ENCODE measurements around the gene AJAP1.

The AJAP1 gene

GRCh38 chr1:4730078-4730477, 75.7 kb downstream of the AJAP1 start:
- DNase-seq (ENCODE audit: low spot score) = no peak

- DNase-seq (ENCODE audit: low spot score) = no peak
These were observed 79.2 kb downstream of the AJAP1 start for GRCh38 chr1:4733446-4734177.

GRCh38 chr1:4734219-4734618, 79.8 kb downstream of the AJAP1 start:
- DNase-seq (ENCODE audit: low spot score) = no peak

- DNase-seq (ENCODE audit: low spot score) = no peak
These were observed 80.4 kb downstream of the AJAP1 start for GRCh38 chr1:4734791-4735190.

- DNase-seq (ENCODE audit: low spot score) = no peak
These were observed 81.8 kb downstream of the AJAP1 start for GRCh38 chr1:4736254-4736653.

GRCh38 chr1:4741876-4742423, 87.5 kb downstream of the AJAP1 start:
- no peak for DNase-seq (ENCODE audit: low spot score)

- DNase-seq (ENCODE audit: low spot score) = no peak
These were observed 89.8 kb downstream of the AJAP1 start for GRCh38 chr1:4743978-4744750.

- DNase-seq (ENCODE audit: low spot score) = no peak
These were observed 91.2 kb downstream of the AJAP1 start for GRCh38 chr1:4745560-4745959.

GRCh38 chr1:4749406-4749805, 95.0 kb downstream of the AJAP1 start:
- no peak for DNase-seq (ENCODE audit: low spot score)

GRCh38 chr1:4750177-4750576, 95.8 kb downstream of the AJAP1 start:
- DNase-seq (ENCODE audit: low spot score) = no peak

GRCh38 chr1:4752059-4752458, 97.7 kb downstream of the AJAP1 start:
- no peak for DNase-seq (ENCODE audit: low spot score)

GRCh38 chr1:4754816-4755215, 100.4 kb downstream of the AJAP1 start:
- no peak for DNase-seq (ENCODE audit: low spot score)

GRCh38 chr1:4755301-4755845, 101.0 kb downstream of the AJAP1 start:
- DNase-seq (ENCODE audit: low spot score) = no peak

GRCh38 chr1:4755864-4756504, 101.6 kb downstream of the AJAP1 start:
- DNase-seq (ENCODE audit: low spot score) = no peak

- no peak for DNase-seq (ENCODE audit: low spot score)
These were observed 102.6 kb downstream of the AJAP1 start for GRCh38 chr1:4756851-4757580.

- DNase-seq (ENCODE audit: low spot score) = no peak
These were observed 105.3 kb downstream of the AJAP1 start for GRCh38 chr1:4759671-4760070.

- DNase-seq (ENCODE audit: low spot score) = no peak
These were observed 105.7 kb downstream of the AJAP1 start for GRCh38 chr1:4760088-4760487.

- no peak for DNase-seq (ENCODE audit: low spot score)
These were observed 106.9 kb downstream of the AJAP1 start for GRCh38 chr1:4761324-4761723.

- no peak for DNase-seq (ENCODE audit: low spot score)
These were observed 107.7 kb downstream of the AJAP1 start for GRCh38 chr1:4762146-4762545.

- DNase-seq (ENCODE audit: low spot score) = no peak
These were observed 112.9 kb downstream of the AJAP1 start for GRCh38 chr1:4767308-4767707.

- DNase-seq (ENCODE audit: low spot score) = no peak
These were observed 114.1 kb downstream of the AJAP1 start for GRCh38 chr1:4768553-4768952.
